ENCODE results near the gene GRM8.

The GRM8 gene

GRCh38 chr7:126715076-126715475 is 537.7 kb downstream of the GRM8 start:
- Mint-ChIP-seq H3K27ac (no peak overlapping the region), H3K9me3 (no peaks in the 10 kb centered on the region), H3K27me3 (no peaks in the 10 kb centered on the region), H3K4me3 (no peak overlapping the region), H3K36me3 (ENCODE audit: low read depth) (no peaks in the 10 kb centered on the region), H3K4me1 (ENCODE audit: low read depth) (no peaks in the 10 kb centered on the region)

GRCh38 chr7:126702242-126703016 is 550.3 kb downstream of the GRM8 start:
- no peaks in the 10 kb centered on the region for H3K4me1 Mint-ChIP-seq (ENCODE audit: low read depth)
- peaks cover 10% of the 10 kb centered on the region for H3K9me3 Mint-ChIP-seq
- H3K27ac Mint-ChIP-seq, result no peak overlapping the region
- no peaks in the 10 kb centered on the region for H3K27me3 Mint-ChIP-seq
- no peak overlapping the region for H3K4me3 Mint-ChIP-seq
- H3K36me3 Mint-ChIP-seq (ENCODE audit: low read depth), result no peaks in the 10 kb centered on the region

DNA sequence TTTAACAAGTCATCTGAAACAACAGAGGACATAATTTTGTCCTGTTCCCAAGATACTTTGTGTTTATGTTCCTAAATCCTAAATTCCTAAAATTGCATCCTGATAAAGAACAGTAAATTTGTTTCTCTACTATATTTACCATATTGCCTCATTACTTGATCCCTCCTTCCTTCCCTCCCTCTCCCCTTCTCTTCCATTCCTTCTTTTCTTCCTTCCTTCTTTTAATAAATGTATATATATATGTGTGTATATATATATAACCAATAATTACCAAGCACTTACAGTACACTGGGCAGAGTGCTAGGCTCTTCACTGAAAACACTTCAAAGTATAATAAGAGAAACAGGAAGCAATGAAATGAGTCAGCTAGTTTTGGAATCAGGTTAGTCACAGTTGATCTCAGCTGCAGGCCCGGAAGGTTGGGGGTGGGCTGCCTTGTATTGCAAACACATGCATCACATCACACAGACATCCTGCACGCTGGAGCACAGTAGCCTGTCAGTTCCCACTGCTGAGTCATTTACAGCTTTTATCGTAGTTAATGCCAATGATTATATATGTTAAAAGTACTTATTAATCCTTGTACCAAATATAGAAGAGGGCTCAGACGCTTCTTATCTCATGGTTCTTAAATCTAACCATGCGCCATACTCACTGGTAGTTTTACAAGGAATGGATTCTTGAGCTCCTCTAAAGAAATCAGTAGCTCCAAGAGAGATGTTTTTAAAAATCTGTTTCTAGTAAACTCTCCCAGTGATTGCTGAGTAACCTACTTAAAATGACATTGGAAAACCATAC is 551.7 kb downstream of the GRM8 start:
- H3K4me1 Mint-ChIP-seq (ENCODE audit: low read depth), result no peaks in the 10 kb centered on the region

DNA sequence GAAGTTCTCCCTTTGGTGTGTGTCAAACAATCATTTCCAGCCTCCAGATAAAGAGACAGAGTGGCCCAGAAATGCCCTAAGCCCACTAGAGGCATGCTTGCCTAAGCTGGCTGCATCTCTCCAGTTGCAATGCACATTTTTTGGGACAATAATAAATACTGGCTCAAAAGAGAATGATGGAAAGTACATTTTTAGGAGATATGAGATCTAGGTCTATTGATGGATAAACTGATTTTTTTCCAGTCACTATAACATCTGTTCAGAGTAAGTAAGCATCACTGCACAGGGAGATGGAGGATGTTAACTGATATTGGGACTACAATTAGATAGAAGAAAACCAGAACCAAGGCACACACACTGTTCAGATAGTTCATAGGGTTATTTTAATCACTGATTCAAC is 553.0 kb downstream of the GRM8 start:
- Mint-ChIP-seq H3K36me3 (ENCODE audit: low read depth) (no peaks in the 10 kb centered on the region), H3K27me3 (no peaks in the 10 kb centered on the region), H3K27ac (no peak overlapping the region), H3K9me3 (peaks cover 6% of the 10 kb centered on the region), H3K4me3 (no peak overlapping the region), H3K4me1 (ENCODE audit: low read depth) (no peaks in the 10 kb centered on the region)

More for the DNA sequence above, 551.7 kb downstream of the GRM8 start:
- peaks cover 10% of the 10 kb centered on the region for H3K9me3 Mint-ChIP-seq
- no peak overlapping the region for H3K27ac Mint-ChIP-seq
- no peaks in the 10 kb centered on the region for H3K36me3 Mint-ChIP-seq (ENCODE audit: low read depth)
- H3K4me3 Mint-ChIP-seq, result no peak overlapping the region
- no peaks in the 10 kb centered on the region for H3K27me3 Mint-ChIP-seq

GRCh38 chr7:126698909-126699308 is 553.8 kb downstream of the GRM8 start:
- H3K27me3 Mint-ChIP-seq, result no peaks in the 10 kb centered on the region
- H3K4me3 Mint-ChIP-seq, result no peak overlapping the region

DNA sequence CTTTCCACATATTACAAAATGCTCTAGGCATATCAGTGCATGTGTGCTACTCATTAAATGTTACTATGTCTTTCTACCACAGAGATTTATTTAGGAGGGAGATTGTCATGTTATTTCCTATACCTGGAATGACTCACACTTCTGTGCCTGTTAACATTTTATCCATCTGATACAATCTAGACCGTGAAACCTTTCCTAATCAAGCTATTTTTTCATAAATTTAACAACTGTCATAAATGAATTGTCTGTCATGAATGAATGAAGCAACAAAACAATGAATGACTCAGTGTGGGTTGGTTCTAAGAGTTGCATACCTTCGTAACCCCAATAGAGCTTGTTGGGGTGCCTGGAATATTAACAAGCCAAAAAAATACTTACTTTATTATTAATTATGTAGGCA is 554.3 kb downstream of the GRM8 start:
- Mint-ChIP-seq H3K9me3 (peaks cover 6% of the 10 kb centered on the region), H3K36me3 (ENCODE audit: low read depth) (no peaks in the 10 kb centered on the region), H3K27ac (no peak overlapping the region), H3K27me3 (no peaks in the 10 kb centered on the region), H3K4me1 (ENCODE audit: low read depth) (no peaks in the 10 kb centered on the region), H3K4me3 (no peak overlapping the region)

More at GRCh38 chr7:126698909-126699308, 553.8 kb downstream of the GRM8 start:
- no peaks in the 10 kb centered on the region for H3K4me1 Mint-ChIP-seq (ENCODE audit: low read depth)
- H3K36me3 Mint-ChIP-seq (ENCODE audit: low read depth), result no peaks in the 10 kb centered on the region
- no peak overlapping the region for H3K27ac Mint-ChIP-seq
- H3K9me3 Mint-ChIP-seq, result peaks cover 6% of the 10 kb centered on the region

DNA sequence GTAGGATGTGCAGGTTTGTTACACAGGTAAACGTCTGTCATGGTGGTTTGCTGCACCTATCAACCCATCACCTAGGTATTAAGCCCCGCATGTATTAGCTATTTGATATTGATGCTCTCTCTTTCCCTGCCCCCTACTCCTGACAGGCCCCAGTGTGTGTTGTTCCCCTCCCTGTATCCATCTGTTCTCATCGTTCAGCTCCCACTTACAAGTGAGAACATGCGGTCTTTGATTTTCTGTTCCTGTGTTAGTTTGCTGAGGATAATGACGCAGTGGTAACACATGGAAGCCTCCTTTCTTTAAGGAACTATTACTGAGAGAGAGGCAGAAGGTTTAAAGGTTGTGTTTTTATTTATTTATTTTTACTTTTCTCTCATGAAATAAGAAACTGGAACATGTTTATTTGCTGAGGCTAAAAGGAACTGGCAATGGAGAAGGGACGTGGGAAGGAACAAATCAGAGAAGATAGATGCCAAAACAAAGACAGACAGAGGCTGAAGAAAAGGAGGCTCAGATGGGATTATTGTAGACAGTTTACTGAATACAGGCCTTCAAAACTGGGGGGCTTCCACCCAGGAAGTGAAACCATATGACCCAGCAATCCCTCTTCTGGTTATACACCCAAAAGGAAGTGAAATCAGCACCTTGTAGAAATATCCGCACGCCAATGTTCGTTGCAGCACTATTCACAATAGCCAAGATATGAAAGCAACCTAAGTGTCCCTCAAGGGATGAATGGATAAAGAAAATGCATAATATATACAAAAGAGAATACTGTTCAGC is 556.3 kb downstream of the GRM8 start:
- Mint-ChIP-seq H3K4me3 (no peak overlapping the region), H3K36me3 (ENCODE audit: low read depth) (no peaks in the 10 kb centered on the region), H3K27me3 (no peaks in the 10 kb centered on the region), H3K9me3 (no peaks in the 10 kb centered on the region), H3K4me1 (ENCODE audit: low read depth) (no peaks in the 10 kb centered on the region), H3K27ac (no peak overlapping the region)

- Mint-ChIP-seq H3K4me3 (no peak overlapping the region), H3K27me3 (no peaks in the 10 kb centered on the region), H3K4me1 (ENCODE audit: low read depth) (no peaks in the 10 kb centered on the region), H3K27ac (no peak overlapping the region), H3K9me3 (no peaks in the 10 kb centered on the region), H3K36me3 (ENCODE audit: low read depth) (no peaks in the 10 kb centered on the region)
These were observed 561.6 kb downstream of the GRM8 start for GRCh38 chr7:126690848-126691751.

- Mint-ChIP-seq H3K27me3 (no peaks in the 10 kb centered on the region), H3K9me3 (no peaks in the 10 kb centered on the region), H3K36me3 (ENCODE audit: low read depth) (no peaks in the 10 kb centered on the region), H3K27ac (no peak overlapping the region), H3K4me3 (no peak overlapping the region), H3K4me1 (ENCODE audit: low read depth) (no peaks in the 10 kb centered on the region)
These were observed 562.6 kb downstream of the GRM8 start for GRCh38 chr7:126690104-126690503.

GRCh38 chr7:126689037-126689436 is 563.7 kb downstream of the GRM8 start:
- H3K4me1 Mint-ChIP-seq (ENCODE audit: low read depth), result no peaks in the 10 kb centered on the region
- H3K27me3 Mint-ChIP-seq, result no peaks in the 10 kb centered on the region
- H3K36me3 Mint-ChIP-seq (ENCODE audit: low read depth), result no peaks in the 10 kb centered on the region
- H3K4me3 Mint-ChIP-seq, result no peak overlapping the region
- no peak overlapping the region for H3K27ac Mint-ChIP-seq
- no peaks in the 10 kb centered on the region for H3K9me3 Mint-ChIP-seq

GRCh38 chr7:126686474-126686873 is 566.3 kb downstream of the GRM8 start:
- Mint-ChIP-seq H3K9me3 (no peaks in the 10 kb centered on the region), H3K4me1 (ENCODE audit: low read depth) (no peaks in the 10 kb centered on the region), H3K27me3 (no peaks in the 10 kb centered on the region), H3K4me3 (no peak overlapping the region), H3K36me3 (ENCODE audit: low read depth) (no peaks in the 10 kb centered on the region), H3K27ac (no peak overlapping the region)

DNA sequence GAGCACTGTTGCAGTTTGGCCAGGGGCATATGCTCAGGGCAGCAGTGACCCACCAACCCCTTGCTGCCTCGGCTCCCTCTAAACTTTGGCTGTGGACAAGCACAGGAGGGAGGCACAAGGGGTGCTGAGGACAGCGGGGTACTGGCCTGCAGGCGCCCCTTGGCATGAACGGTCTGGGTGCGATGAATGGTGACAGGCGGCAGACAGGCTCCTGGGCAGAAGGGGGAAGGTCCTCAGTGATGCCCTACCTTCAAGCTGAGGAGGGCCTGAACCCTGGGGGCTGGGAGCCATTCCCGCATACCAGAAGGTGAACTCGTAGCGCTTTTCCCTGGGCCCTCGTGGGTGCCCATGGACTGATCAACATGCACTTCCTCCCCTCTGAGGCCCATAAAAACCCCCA is 567.1 kb downstream of the GRM8 start:
- Mint-ChIP-seq H3K27me3 (no peaks in the 10 kb centered on the region), H3K4me1 (ENCODE audit: low read depth) (no peaks in the 10 kb centered on the region), H3K9me3 (no peaks in the 10 kb centered on the region), H3K27ac (no peak overlapping the region), H3K36me3 (ENCODE audit: low read depth) (no peaks in the 10 kb centered on the region), H3K4me3 (no peak overlapping the region)

DNA sequence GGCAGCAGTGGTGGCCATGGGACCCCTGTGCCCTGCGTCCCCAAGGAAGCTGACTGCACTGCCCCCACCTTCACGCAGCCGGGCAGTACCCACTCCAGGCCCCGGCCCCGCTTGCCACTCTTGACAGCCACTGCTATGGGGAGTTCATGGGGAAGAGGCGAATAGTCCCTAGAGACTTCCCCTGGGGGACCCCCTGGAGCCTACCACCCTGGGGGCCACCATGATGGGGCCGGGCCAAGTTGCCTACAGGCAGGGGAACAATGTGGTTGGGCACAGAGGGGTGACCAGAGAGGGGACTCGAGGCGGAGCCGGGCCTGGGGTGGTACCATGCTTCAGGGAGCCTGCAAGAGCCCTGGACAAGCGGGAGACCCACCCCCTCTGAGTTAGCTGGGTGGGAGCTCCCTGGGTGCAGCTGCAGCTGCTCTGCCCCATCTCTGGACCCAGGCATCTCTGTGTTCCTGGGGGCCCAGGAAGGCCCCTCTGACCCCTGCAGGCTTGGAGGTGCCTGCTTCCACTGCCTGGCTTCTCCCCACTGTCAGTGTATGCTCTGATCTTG is 567.6 kb downstream of the GRM8 start:
- H3K9me3 Mint-ChIP-seq, result no peaks in the 10 kb centered on the region
- H3K27me3 Mint-ChIP-seq, result no peaks in the 10 kb centered on the region
- no peaks in the 10 kb centered on the region for H3K36me3 Mint-ChIP-seq (ENCODE audit: low read depth)
- H3K4me1 Mint-ChIP-seq (ENCODE audit: low read depth), result no peaks in the 10 kb centered on the region
- H3K4me3 Mint-ChIP-seq, result no peak overlapping the region
- no peak overlapping the region for H3K27ac Mint-ChIP-seq

- no peaks in the 10 kb centered on the region for H3K9me3 Mint-ChIP-seq
- H3K27ac Mint-ChIP-seq, result no peak overlapping the region
- no peak overlapping the region for H3K4me3 Mint-ChIP-seq
- H3K27me3 Mint-ChIP-seq, result no peaks in the 10 kb centered on the region
- H3K4me1 Mint-ChIP-seq (ENCODE audit: low read depth), result no peaks in the 10 kb centered on the region
- H3K36me3 Mint-ChIP-seq (ENCODE audit: low read depth), result no peaks in the 10 kb centered on the region
These were observed 570.6 kb downstream of the GRM8 start for GRCh38 chr7:126682176-126682575.
